Right atrium auricular region (tissue), 2 donors: ENCODE results near the gene WWOX. TPM values are rescaled to one million over a fixed set of nuclear protein-coding genes. Genes with fewer than 3 reads are reported as not detected.

Experiments
- DNase-seq: peaks from one replicate; pipeline ENCODE4 v3.0.0-alpha.2; 2019; ENCODE audit warnings: low spot score
- H3K27ac ChIP-seq, 2 donors: fragments of 200-600 bp; sonication (generic); 1 replicate in 1 of 2; 2 replicates in 1 of 2; pipeline ENCODE4 v1.5.1; 2016 to 2019
- H3K27me3 ChIP-seq, 2 donors: fragments of 200-600 bp; sonication (generic); one replicate each; pipeline versions ENCODE4 v1.5.1 to v1.6.0; 2017 to 2019
- H3K36me3 ChIP-seq: fragments of 200-600 bp; sonication (generic); one replicate; pipeline ENCODE4 v1.5.1; 2016
- H3K4me1 ChIP-seq, 2 donors: fragments of 200-600 bp; sonication (generic); one replicate each; pipeline versions ENCODE4 v1.5.1 to v1.6.0; 2017 to 2019
- H3K4me3 ChIP-seq, 2 donors: fragments of 200-600 bp; sonication (generic); 1 replicate in 1 of 2; 2 replicates in 1 of 2; pipeline ENCODE4 v1.5.1; 2017 to 2019; ENCODE audit warnings: mild to moderate bottlenecking in 1 of 2, moderate library complexity in 1 of 2
- H3K9me3 ChIP-seq, 2 donors: fragments of 200-600 bp; sonication (generic); one replicate each; pipeline ENCODE4 v1.5.1; 2019
- CTCF ChIP-seq, 2 donors: fragments of 200-600 bp; sonication (generic); IDR thresholded peaks; one replicate each; pipeline ENCODE4 v1.5.1; 2019; ENCODE audit warnings: antibody characterized with exemption in 2 of 2
- total RNA-seq, 2 donors: library from RNA; depleted of rRNA; stranded (reverse); fragments of >200 nt; gene quantifications; one replicate each; pipeline ENCODE4 v1.1.0, GENCODE V29; 2016

WWOX gene
- total RNA-seq, 2 donors from 2014 or later: 14.8 to 20.8 TPM

GRCh38 chr16:78538919-78539318, 439.5 kb downstream of the WWOX start:
- DNase-seq: no peak
- Histone ChIP-seq H3K4me3 (no peak overlapping the region), H3K4me1 (no peaks in the 10 kb centered on the region), H3K27me3 (no peaks in the 10 kb centered on the region), H3K36me3 (no peaks in the 10 kb centered on the region), H3K27ac (no peak overlapping the region), H3K9me3 (no peaks in the 10 kb centered on the region)
- TF ChIP-seq CTCF (IDR thresholded peaks at IDR 0.05): no peak

GRCh38 chr16:78542419-78542818, 443.0 kb downstream of the WWOX start:
- H3K9me3 ChIP-seq: no peaks in the 10 kb centered on the region
- no peaks in the 10 kb centered on the region for H3K4me1 ChIP-seq
- H3K36me3 ChIP-seq: no peaks in the 10 kb centered on the region
- DNase-seq: no peak
- H3K4me3 ChIP-seq: no peak overlapping the region
- no peak for TF ChIP-seq CTCF (IDR thresholded peaks at IDR 0.05)
- no peaks in the 10 kb centered on the region for H3K27me3 ChIP-seq
- no peak overlapping the region for H3K27ac ChIP-seq

- Histone ChIP-seq H3K27ac (no peak overlapping the region), H3K4me3 (no peak overlapping the region), H3K36me3 (no peaks in the 10 kb centered on the region), H3K9me3 (no peaks in the 10 kb centered on the region), H3K27me3 (no peaks in the 10 kb centered on the region), H3K4me1 (no peaks in the 10 kb centered on the region)
- TF ChIP-seq CTCF (IDR thresholded peaks at IDR 0.05): no peak
- no peak for DNase-seq
Measured at GRCh38 chr16:78543023-78543422, 443.6 kb downstream of the WWOX start.

- no peak for DNase-seq
- Histone ChIP-seq H3K4me3 (no peak overlapping the region), H3K4me1 (no peaks in the 10 kb centered on the region), H3K27ac (no peak overlapping the region), H3K9me3 (no peaks in the 10 kb centered on the region), H3K36me3 (no peaks in the 10 kb centered on the region), H3K27me3 (no peaks in the 10 kb centered on the region)
- TF ChIP-seq CTCF (IDR thresholded peaks at IDR 0.05): no peak
Measured at GRCh38 chr16:78549366-78549765, 449.9 kb downstream of the WWOX start.

GRCh38 chr16:78551487-78552085, 452.1 kb downstream of the WWOX start:
- DNase-seq: no peak
- H3K36me3 ChIP-seq: no peaks in the 10 kb centered on the region
- H3K4me1 ChIP-seq: no peaks in the 10 kb centered on the region
- no peak overlapping the region for H3K27ac ChIP-seq
- H3K4me3 ChIP-seq: no peak overlapping the region
- H3K27me3 ChIP-seq: no peaks in the 10 kb centered on the region
- no peaks in the 10 kb centered on the region for H3K9me3 ChIP-seq
- no peak for TF ChIP-seq CTCF (IDR thresholded peaks at IDR 0.05)

- no peaks in the 10 kb centered on the region for H3K4me1 ChIP-seq
- no peak for DNase-seq
- no peaks in the 10 kb centered on the region for H3K9me3 ChIP-seq
- H3K36me3 ChIP-seq: no peaks in the 10 kb centered on the region
- no peak overlapping the region for H3K4me3 ChIP-seq
- no peaks in the 10 kb centered on the region for H3K27me3 ChIP-seq
- H3K27ac ChIP-seq: no peak overlapping the region
- TF ChIP-seq CTCF (IDR thresholded peaks at IDR 0.05): no peak
Measured at GRCh38 chr16:78552106-78552675, 452.7 kb downstream of the WWOX start.
